Vagina (tissue), 2 donors: ENCODE data around the gene AK3.

Experiments used
- POLR2AphosphoS5 ChIP-seq, 2 donors: sonication (generic); formaldehyde crosslinking; IDR thresholded peaks; one replicate each; pipeline ENCODE4 v1.9.0; 2017; ENCODE audit warnings: antibody characterized with exemption in 2 of 2, mild to moderate bottlenecking in 2 of 2, low read depth in 1 of 2; ENCODE audit not compliant: insufficient read depth in 1 of 2
- TF ChIP-seq, protein P1 (sequence below), 3 experiments: fragments of 450-650 bp in 2 of 3; fragments of 200-600 bp in 1 of 3; sonication (generic) in 1 of 3; IDR thresholded peaks; one replicate each; pipeline ENCODE4 v1.5.1; 2017 to 2019; ENCODE audit warnings: antibody characterized with exemption in 3 of 3, mild to moderate bottlenecking in 2 of 3, moderate library complexity in 2 of 3

DNA sequence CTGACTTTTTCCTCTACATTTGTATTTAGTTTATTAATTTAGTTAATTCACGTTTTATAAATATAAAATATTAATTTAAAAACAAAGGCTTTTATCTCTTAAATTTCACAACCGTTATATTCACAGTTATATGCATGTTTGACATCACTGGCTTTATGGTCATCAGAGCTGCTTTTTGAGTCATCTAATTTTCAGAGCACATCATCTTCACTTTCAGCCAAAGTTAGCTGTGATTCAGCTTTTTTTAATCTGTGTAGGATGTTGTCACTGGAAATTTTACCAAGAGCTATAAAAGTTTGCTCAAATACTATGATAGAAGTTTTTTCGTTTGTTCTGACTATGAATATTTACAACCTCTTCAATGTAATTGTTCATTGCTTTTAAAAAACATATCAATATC lies 49.2 kb downstream of the AK3 start:
- TF ChIP-seq, protein P1, sequence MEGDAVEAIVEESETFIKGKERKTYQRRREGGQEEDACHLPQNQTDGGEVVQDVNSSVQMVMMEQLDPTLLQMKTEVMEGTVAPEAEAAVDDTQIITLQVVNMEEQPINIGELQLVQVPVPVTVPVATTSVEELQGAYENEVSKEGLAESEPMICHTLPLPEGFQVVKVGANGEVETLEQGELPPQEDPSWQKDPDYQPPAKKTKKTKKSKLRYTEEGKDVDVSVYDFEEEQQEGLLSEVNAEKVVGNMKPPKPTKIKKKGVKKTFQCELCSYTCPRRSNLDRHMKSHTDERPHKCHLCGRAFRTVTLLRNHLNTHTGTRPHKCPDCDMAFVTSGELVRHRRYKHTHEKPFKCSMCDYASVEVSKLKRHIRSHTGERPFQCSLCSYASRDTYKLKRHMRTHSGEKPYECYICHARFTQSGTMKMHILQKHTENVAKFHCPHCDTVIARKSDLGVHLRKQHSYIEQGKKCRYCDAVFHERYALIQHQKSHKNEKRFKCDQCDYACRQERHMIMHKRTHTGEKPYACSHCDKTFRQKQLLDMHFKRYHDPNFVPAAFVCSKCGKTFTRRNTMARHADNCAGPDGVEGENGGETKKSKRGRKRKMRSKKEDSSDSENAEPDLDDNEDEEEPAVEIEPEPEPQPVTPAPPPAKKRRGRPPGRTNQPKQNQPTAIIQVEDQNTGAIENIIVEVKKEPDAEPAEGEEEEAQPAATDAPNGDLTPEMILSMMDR (IDR thresholded peaks at IDR 0.05) = no peak
- TF ChIP-seq POLR2AphosphoS5 (IDR thresholded peaks at IDR 0.05; ENCODE audit: insufficient read depth in 1 of 2, low read depth in 1 of 2) = no peak
